Measurements from ENCODE around the gene TMEM176B.

DNA sequence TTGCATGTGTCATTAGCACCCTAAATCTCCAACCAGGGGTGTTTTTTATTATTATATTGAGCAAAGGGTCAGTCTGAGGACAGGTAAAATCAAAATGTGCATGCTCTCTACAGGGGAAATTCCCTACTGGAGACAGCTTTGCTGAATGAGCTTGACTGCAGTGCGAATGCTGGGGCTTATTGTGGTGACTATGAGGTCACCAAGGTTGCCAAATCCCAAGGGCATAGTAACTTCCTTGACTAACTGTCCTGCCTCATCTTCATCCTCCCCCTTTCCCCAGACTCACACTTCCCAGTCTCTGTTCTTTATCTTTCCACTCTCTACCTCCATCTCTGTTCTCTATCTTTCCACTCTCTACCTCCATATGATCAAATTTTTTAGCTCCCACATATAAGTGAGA lies 29.3 kb upstream of the TMEM176B start:
- TF ChIP-seq, protein P1, sequence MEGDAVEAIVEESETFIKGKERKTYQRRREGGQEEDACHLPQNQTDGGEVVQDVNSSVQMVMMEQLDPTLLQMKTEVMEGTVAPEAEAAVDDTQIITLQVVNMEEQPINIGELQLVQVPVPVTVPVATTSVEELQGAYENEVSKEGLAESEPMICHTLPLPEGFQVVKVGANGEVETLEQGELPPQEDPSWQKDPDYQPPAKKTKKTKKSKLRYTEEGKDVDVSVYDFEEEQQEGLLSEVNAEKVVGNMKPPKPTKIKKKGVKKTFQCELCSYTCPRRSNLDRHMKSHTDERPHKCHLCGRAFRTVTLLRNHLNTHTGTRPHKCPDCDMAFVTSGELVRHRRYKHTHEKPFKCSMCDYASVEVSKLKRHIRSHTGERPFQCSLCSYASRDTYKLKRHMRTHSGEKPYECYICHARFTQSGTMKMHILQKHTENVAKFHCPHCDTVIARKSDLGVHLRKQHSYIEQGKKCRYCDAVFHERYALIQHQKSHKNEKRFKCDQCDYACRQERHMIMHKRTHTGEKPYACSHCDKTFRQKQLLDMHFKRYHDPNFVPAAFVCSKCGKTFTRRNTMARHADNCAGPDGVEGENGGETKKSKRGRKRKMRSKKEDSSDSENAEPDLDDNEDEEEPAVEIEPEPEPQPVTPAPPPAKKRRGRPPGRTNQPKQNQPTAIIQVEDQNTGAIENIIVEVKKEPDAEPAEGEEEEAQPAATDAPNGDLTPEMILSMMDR (conservative IDR thresholded peaks at IDR 0.05; ENCODE audit: low read length), result no peak
- TF ChIP-seq EZH2phosphoT487 (IDR thresholded peaks at IDR 0.05; ENCODE audit: borderline replicate concordance, low read depth, low read length), result no peak

Measured in OCI-LY7 (cell line).